GM19099 (cell line): ENCODE measurements around the gene CTDSP2.

Experiments used
- POLR2A ChIP-seq: IDR thresholded peaks from 3 replicates; pipeline ENCODE4 v1.6.1; 2011; ENCODE audit warnings: low read depth; ENCODE audit not compliant: insufficient read length; ENCODE audit errors: extremely low read depth

The CTDSP2 gene

DNA sequence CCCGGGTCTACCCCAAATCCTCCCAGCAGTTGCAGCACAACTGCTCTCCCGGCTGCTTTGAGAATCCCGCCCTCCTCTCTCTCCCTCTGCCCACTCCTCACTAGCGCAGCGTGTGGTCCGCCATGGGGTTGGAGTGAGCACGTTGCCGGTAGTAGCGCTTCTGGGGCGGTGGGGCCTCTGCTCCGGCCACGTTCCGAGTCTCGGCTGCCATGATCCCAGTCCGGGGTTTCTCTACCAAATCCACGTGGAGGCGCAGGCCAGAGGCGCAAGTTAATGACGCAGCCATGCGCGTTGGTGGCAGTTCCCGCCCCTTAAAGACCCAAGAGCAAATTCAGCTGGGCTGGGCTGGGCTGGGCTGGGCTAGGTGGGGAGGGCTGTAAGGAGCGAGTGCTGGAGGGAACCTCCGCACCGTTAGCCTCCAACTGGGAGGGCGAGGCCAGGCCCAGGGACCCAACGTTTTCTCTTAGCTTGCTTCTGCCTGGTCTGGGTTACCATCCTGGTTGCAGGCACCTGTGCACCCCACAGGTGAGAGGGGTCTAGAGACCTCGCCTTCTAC lies 74.6 kb downstream of the CTDSP2 start, which contains the start of gene METTL1:
TSS of gene METTL1 (minus strand) at position 233 of the 556 bp plus-strand sequence. CDS start at position 211, 22 bp downstream.
- TF ChIP-seq POLR2A = peak; percentile 76

DNA sequence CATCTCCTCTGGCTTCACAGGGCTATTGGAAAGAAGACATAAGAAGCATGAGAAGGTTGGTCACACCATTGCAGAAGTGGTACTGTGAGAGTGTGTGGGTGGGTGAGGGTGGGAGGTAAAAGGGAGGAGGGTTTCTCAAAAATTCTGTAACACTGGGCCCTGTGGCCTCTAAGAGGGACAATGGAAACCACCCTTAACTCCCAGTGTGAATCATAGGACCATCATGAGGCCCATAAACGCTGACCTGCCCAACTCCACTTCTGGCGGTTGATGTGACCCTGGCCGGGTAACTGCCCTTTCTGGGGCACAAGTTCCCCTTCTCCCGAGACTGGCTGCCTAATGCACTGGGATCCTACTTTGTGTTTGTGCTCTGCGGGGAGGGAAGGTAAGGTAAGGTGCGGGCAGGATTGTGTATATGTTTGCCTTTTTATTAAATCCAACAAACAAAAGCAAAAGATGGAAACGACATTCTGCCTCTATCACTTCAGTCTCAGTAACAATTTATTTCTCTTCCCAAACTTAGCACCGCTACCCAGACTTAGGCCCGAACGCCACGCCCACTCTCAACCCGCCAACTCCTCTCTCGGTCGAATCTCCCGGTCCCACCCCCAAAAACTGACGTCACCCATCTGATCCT lies 75.2 kb downstream of the CTDSP2 start:
- TF ChIP-seq POLR2A = no peak

DNA sequence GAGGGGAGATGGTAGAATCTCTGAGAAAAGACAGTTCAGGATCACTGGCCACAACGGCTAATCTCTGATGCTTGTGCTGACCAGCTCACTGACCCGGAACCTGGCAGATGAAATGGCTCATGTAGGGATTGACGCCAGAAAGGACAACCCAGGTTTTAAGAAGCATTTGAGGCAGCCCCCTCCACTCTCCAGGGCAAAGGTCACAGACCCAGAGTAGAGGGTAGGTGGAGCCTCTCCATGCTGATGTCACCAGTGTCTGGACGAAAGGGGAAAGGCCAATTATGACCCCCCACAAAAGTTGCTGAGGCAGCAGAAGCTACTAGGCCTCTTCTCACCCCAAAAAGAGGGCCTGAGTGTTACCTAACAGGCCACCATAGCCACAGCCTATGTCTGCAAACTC lies 75.8 kb downstream of the CTDSP2 start:
- TF ChIP-seq POLR2A = no peak
